PFSK-1 (cell line): ENCODE data around the gene TMCO1.

Source experiments
- FOXP2 ChIP-seq: optimal IDR thresholded peaks from 2 replicates; pipeline ENCODE3; 2011; ENCODE audit warnings: borderline replicate concordance, control low read depth, inconsistent platforms; ENCODE audit not compliant: insufficient read depth; ENCODE audit errors: extremely low read length, extremely low read depth
- POLR2AphosphoS5 ChIP-seq: IDR thresholded peaks from 2 replicates; pipeline ENCODE4 v1.6.1; 2012; ENCODE audit warnings: low read depth, mild to moderate bottlenecking, control low read depth, low read length, moderate library complexity
- SIN3A ChIP-seq: IDR thresholded peaks from 2 replicates; pipeline ENCODE4 v1.6.1; 2012; ENCODE audit warnings: mild to moderate bottlenecking, low read length, moderate library complexity, borderline replicate concordance; ENCODE audit not compliant: insufficient read depth
- TAF1 ChIP-seq: IDR thresholded peaks from 2 replicates; pipeline ENCODE4 v1.6.1; 2012; ENCODE audit warnings: low read length, control low read depth, borderline replicate concordance; ENCODE audit not compliant: insufficient read depth

DNA sequence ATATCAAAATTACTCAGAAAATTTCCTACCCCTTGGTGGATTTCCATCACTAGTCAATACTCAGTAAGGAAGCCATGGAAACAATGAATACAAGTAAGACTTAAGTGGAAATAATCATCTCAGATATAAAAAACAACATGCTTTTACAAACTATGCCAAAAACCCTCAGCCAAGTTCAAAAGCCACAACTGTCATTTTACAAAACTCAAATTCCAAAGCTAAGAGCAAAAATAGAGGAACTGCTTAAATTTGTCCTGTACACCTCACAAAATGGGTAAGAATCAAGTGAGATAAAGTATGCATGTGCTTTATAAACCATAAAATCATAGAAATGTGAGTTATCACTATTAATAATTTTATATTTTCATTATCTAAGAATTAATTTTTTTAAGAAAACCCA is 9.6 kb downstream of the TMCO1 start:
- TF ChIP-seq SIN3A, result no peak
- no peak for TF ChIP-seq TAF1
- no peak for TF ChIP-seq FOXP2
- TF ChIP-seq POLR2AphosphoS5, result no peak
